ENCODE results near the gene IFITM5. TPM values are rescaled to one million over a fixed set of nuclear protein-coding genes. Genes with fewer than 3 reads are reported as not detected.
"Not testable (repeated sequence)": the region's sequence is repeated elsewhere in the genome, so short reads cannot be mapped to it uniquely, and the experiment has no call there.

The IFITM5 gene
- total and polyA plus RNA-seq, 2 of the 8 experiments (the other 6 are each of a cell fraction or from before 2014, with no cell fraction given), result not detected

DNA sequence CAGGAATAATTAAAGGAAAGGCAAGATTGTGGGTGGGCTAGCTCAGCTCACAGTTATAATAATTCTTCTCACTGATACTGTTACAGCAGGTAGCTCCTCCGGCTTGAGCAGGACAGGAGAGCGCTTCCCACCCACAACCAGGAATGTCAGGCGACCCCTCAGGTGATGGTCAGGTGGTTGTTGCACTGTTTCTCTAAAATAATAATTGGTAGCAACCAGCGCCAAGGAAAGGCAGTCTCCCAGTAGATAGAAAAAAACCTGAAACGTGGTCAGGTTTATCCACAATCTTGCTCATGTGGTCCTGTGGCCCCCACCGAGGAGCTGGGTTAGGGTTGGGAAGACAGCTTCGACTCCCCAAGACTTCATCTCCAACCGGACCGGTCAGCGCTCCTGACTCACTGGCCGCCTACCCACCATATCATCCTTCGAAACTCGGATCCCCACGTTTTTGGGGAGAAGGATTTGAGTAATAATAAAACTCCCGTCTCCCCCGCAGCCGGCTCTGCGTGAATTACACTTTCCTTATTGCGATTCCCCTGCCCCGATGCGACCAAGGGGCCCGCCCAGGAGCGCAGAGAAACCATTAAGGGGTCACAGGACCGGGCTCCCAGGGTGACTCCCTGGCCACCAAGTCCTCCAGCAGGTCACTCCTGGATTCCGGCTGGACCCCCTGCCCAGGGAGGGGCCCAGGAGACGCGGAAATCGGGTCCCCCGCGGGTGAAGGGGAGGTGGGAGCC, 18.5 kb upstream of the IFITM5 start:
- not testable (repeated sequence) for FAIRE-seq
- POLR2A ChIA-PET (ENCODE audit: partially characterized antibody), result interaction anchor here (0.6 to 4.0 kb wide), 19 partner anchors 9 to 110 kb away, joined by 3 to 33 read pairs (median 4); partner anchors contain the start of genes BET1L, IFITM2 and RIC8A
- peak overlapping the region; percentile 91 for H3K4ac ChIP-seq (replicated peaks; ENCODE audit: insufficient read length, low read depth, low read length)

More for the DNA sequence above, 18.5 kb upstream of the IFITM5 start:
- H3K36me3 ChIP-seq (ENCODE audit: control insufficient read depth in 2 of 4, insufficient read depth in 4 of 4, low read length in 3 of 4); H3K23ac ChIP-seq (ENCODE audit: insufficient read length); H4K8ac ChIP-seq (ENCODE audit: extremely low read depth, insufficient read depth, low read length); H2BK15ac ChIP-seq (ENCODE audit: low read length); H3K9ac ChIP-seq (replicated peaks in 1 of 4; ENCODE audit: extremely low read depth in 1 of 4, low read depth in 3 of 4, low read length in 3 of 4); H3K9me3 ChIP-seq (ENCODE audit: insufficient read depth in 2 of 2, low read depth in 1 of 2, low read length in 1 of 2); H4K20me1 ChIP-seq (replicated peaks in 1 of 2; ENCODE audit: control insufficient read depth in 1 of 2, insufficient read depth in 2 of 2, low read length in 2 of 2); H3K79me1 ChIP-seq (ENCODE audit: low read depth, low read length); DNase-seq (ENCODE audit: low read depth in 1 of 2, low spot score in 2 of 2); H3K27me3 ChIP-seq (replicated peaks in 1 of 4; ENCODE audit: control insufficient read depth in 3 of 4, extremely low read depth in 1 of 4, insufficient read depth in 3 of 4, low read length in 3 of 4); H3K56ac ChIP-seq (replicated peaks; ENCODE audit: insufficient read length, low read depth, low read length); H3K14ac ChIP-seq (ENCODE audit: insufficient read length); H2AFZ ChIP-seq (ENCODE audit: low read length): not testable (repeated sequence)
- Histone ChIP-seq H3K4me2 (ENCODE audit: insufficient read depth in 1 of 2, low read depth in 2 of 2, low read length in 2 of 2) (peak overlapping the region; percentile 56 to 75), H2BK20ac (ENCODE audit: low read length) (peak overlapping the region; percentile 90; the same call in 1 of the 2 replicates), H3K4me1 (replicated peaks in 1 of 4; ENCODE audit: control insufficient read depth in 3 of 4, insufficient read depth in 4 of 4, low read length in 3 of 4) (peaks cover 7 to 40% (median 30%) of the 10 kb centered on the region in 4 experiments), H2BK12ac (ENCODE audit: low read depth, low read length) (peak overlapping the region; percentile 80; the same call in 1 of the 2 replicates), H3K79me2 (ENCODE audit: control insufficient read depth in 1 of 2, insufficient read depth in 2 of 2, low read length in 2 of 2) (peaks cover 0 to 21% of the 10 kb centered on the region in 2 experiments; a peak in 2 of 4 replicates), H2BK5ac (ENCODE audit: low read depth, low read length) (peak overlapping the region; percentile 60; the same call in 1 of the 2 replicates), H3K18ac (ENCODE audit: extremely low read depth, low read length) (peak overlapping the region; percentile 75), H2BK120ac (replicated peaks; ENCODE audit: low read depth, low read length) (peak overlapping the region; percentile 54), H4K91ac (replicated peaks; ENCODE audit: insufficient read length, low read length) (peak overlapping the region; percentile 85), H3K23me2 (ENCODE audit: low read depth, low read length) (peaks cover 18% of the 10 kb centered on the region; the same call in 1 of the 2 replicates), H2AK5ac (ENCODE audit: low read depth, low read length) (peak overlapping the region; percentile 93; the same call in 1 of the 2 replicates), H3K4me3 (ENCODE audit: extremely low read depth in 1 of 4, insufficient read depth in 2 of 4, low read depth in 3 of 4, low read length in 4 of 4) (peak overlapping the region in 3 of 4 experiments; percentile 24 to 71 (median 29); a peak in 2 of 8 replicates), H3K27ac (ENCODE audit: low read depth, low read length) (peak overlapping the region; percentile 24; the same call in 1 of the 2 replicates), H4K5ac (ENCODE audit: insufficient read length, low read depth, low read length) (peak overlapping the region; percentile 62)
- 42% methylated on average over 6 of the region's 30 CpGs; no CpG with 5 or more reads in 1 of the 2 experiments for WGBS, 2 experiments (ENCODE audit: extremely low coverage in 1 of 2, insufficient coverage in 1 of 2, insufficient read length in 1 of 2, insufficient replicate concordance in 2 of 2, low coverage in 1 of 2, low lambda C conversion rate in 2 of 2, missing lambda C conversion rate in 1 of 2)
- CTCF ChIA-PET (ENCODE audit: partially characterized antibody), result interaction anchor here (0.6 to 4.2 kb wide), 20 partner anchors 9 to 89 kb away, joined by 3 to 33 read pairs (median 5); partner anchors contain the start of genes IFITM2 and IFITM5
